Natural killer cell (primary cell): Measurements from ENCODE around the gene MST1. TPM values are rescaled to one million over a fixed set of nuclear protein-coding genes. Genes with fewer than 3 reads are reported as not detected.

ENCODE experiments used
- ATAC-seq, 3 donors: fragments of 150-1000 bp in 2 of 3; fragments of 200-7000 bp in 1 of 3; cut with Tn5 transposase; 1 replicate in 1 of 3; 2 replicates in 2 of 3; pipeline ENCODE4 v1.10.0; 2021; ENCODE audit warnings: mild to moderate bottlenecking in 2 of 3, moderate library complexity in 2 of 3
- DNase-seq, 2 donors: peaks; one replicate each; pipeline versions ENCODE4 v3.0.0 to v3.0.0-alpha.2; 2013 to 2021; ENCODE audit warnings: mixed read lengths in 1 of 2
- H3K27ac ChIP-seq: one replicate; pipeline ENCODE4 v1.5.1; 2013; ENCODE audit warnings: mild to moderate bottlenecking, low read length
- H3K27me3 ChIP-seq: one replicate; pipeline ENCODE4 v1.6.1; 2013; ENCODE audit warnings: low read length; ENCODE audit not compliant: control insufficient read depth, insufficient read depth
- H3K36me3 ChIP-seq: one replicate; pipeline ENCODE4 v1.6.1; 2013; ENCODE audit warnings: low read length; ENCODE audit not compliant: control insufficient read depth, insufficient read depth
- H3K4me1 ChIP-seq: one replicate; pipeline ENCODE4 v1.6.1; 2013; ENCODE audit warnings: low read length; ENCODE audit not compliant: control insufficient read depth, insufficient read depth
- H3K4me3 ChIP-seq: one replicate; pipeline ENCODE4 v1.5.1; 2013; ENCODE audit warnings: low read length
- H3K9me3 ChIP-seq: one replicate; pipeline ENCODE4 v1.6.1; 2013; ENCODE audit warnings: low read length; ENCODE audit not compliant: control insufficient read depth, insufficient read depth
- H3K27ac Mint-ChIP-seq, 2 donors: one replicate each; pipeline ENCODE4 v1.8.0; 2022; ENCODE audit warnings: mild to moderate bottlenecking in 2 of 2, mixed read lengths in 2 of 2, moderate library complexity in 1 of 2
- H3K27me3 Mint-ChIP-seq, 2 donors: one replicate each; pipeline ENCODE4 v1.8.0; 2022; ENCODE audit warnings: low read depth in 2 of 2, mixed read lengths in 2 of 2
- H3K36me3 Mint-ChIP-seq: one replicate; pipeline ENCODE4 v1.8.0; 2022; ENCODE audit warnings: mixed read lengths
- H3K4me1 Mint-ChIP-seq, 2 donors: one replicate each; pipeline ENCODE4 v1.8.0; 2022; ENCODE audit warnings: mixed read lengths in 2 of 2
- H3K4me3 Mint-ChIP-seq: one replicate; pipeline ENCODE4 v1.8.0; 2022; ENCODE audit warnings: mild to moderate bottlenecking, moderate library complexity, mixed read lengths
- H3K9me3 Mint-ChIP-seq, 2 donors: one replicate each; pipeline ENCODE4 v1.8.0; 2022; ENCODE audit warnings: mixed read lengths in 2 of 2
- WGBS: methylation state at CpG from one replicate; pipeline ENCODE4 v1.1.7; 2013; ENCODE audit warnings: missing lambda C conversion rate; ENCODE audit not compliant: insufficient coverage; 5-methylcytosine and 5-hydroxymethylcytosine counted together
- intact Hi-C: fragments of 100-400 bp; cut with micrococcal nuclease; formaldehyde crosslinking; loops from one replicate; pipeline ENCODE4 v1.14.2; 2022
- total RNA-seq, 4 donors: library from RNA; stranded (reverse); fragments of 120-200 nt in 1 of 4; gene quantifications; one replicate each; pipeline versions ENCODE4 v1.2.3 to v1.2.4, GENCODE V29; 2013 to 2022
- TF ChIP-seq, protein P1 (sequence below): fragments of 200-600 bp; IDR thresholded peaks from one replicate; pipeline ENCODE4 v1.8.0; 2022; ENCODE audit warnings: antibody characterized with exemption

Gene MST1
- total RNA-seq, 3 donors from 2014 or later (not counting 1 experiment from before 2014, with no cell fraction given): 9.5 to 19.1 (median 15.2) TPM

DNA sequence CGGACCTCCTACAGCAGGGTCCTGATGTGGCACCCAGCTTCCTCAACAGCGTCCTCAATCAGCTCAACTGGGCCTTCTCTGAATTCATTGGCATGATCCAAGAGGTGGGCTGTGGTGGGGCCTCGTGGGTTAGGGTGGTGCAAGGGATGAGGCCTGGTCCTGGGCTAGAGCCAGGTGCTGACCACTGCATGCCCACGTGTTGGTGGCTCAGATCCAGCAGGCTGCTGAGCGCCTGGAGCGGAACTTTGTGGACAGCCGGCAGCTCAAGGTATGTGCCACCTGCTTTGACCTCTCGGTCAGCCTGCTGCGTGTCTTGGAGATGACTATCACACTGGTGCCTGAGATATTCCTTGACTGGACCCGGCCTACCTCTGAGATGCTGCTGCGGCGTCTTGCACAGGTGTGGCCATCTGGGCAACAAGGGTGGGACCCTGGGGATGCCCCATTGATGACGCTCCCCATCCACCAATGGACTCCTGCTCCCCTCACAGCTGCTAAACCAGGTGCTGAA lies 26.4 kb upstream of the MST1 start:
- Mint-ChIP-seq H3K4me1 (peaks cover 31 to 46% of the 10 kb centered on the region in 2 donors), H3K27ac (no peak overlapping the region), H3K9me3 (no peaks in the 10 kb centered on the region), H3K4me3 (peak overlapping the region; percentile 56), H3K27me3 (no peaks in the 10 kb centered on the region), H3K36me3 (no peaks in the 10 kb centered on the region)
- Histone ChIP-seq H3K9me3 (no peaks in the 10 kb centered on the region), H3K4me1 (peaks cover 53% of the 10 kb centered on the region), H3K4me3 (no peak overlapping the region), H3K27ac (no peak overlapping the region), H3K36me3 (no peaks in the 10 kb centered on the region), H3K27me3 (no peaks in the 10 kb centered on the region)
- DNase-seq (no peak), ATAC-seq (no peak)
- TF ChIP-seq, protein P1, sequence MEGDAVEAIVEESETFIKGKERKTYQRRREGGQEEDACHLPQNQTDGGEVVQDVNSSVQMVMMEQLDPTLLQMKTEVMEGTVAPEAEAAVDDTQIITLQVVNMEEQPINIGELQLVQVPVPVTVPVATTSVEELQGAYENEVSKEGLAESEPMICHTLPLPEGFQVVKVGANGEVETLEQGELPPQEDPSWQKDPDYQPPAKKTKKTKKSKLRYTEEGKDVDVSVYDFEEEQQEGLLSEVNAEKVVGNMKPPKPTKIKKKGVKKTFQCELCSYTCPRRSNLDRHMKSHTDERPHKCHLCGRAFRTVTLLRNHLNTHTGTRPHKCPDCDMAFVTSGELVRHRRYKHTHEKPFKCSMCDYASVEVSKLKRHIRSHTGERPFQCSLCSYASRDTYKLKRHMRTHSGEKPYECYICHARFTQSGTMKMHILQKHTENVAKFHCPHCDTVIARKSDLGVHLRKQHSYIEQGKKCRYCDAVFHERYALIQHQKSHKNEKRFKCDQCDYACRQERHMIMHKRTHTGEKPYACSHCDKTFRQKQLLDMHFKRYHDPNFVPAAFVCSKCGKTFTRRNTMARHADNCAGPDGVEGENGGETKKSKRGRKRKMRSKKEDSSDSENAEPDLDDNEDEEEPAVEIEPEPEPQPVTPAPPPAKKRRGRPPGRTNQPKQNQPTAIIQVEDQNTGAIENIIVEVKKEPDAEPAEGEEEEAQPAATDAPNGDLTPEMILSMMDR: no peak
- WGBS: 82% methylated on average over 13 of the region's 13 CpGs
- intact Hi-C loops: no loop called here

DNA sequence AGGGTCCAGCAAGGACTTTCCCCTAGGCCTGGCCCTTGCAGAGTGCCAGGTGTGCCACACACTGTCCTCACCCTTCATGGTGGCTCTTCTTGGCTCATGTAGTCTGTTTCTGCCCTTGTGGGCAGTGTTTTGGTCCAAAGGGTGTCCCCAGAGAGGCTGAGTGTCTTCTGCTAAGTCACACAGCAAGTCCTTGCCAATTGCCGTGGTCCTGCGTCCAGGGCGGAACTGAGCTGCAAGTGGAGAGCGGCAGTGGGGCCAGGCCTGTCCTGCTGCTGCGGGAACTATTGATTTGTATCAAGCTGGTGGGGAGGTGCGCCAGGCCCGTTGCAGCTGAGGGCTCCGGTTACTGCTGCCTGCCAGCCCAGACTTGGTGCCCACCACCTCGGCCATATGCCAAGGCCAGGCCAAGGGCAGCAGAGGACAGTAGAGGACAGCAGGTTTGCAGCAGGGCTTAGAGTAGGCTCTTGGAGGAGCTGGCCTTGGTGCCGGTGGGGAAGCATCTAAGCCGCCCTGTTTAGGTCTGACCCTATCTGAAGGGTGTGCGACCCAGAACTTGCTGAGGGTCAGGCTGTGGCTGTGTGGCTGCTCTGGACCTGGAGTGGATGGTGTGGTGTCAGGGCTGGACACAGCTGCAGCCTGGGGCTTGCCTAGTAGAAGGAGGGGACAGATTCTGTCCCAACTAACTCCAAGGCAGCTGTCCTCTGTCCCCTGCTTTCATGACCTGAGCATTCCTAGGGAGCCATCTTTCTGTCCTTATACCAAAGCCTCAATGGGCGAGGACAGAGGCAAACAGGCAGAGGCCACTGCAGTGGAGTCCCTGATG lies 25.7 kb upstream of the MST1 start:
- Histone ChIP-seq H3K27me3 (no peaks in the 10 kb centered on the region), H3K36me3 (no peaks in the 10 kb centered on the region), H3K4me1 (peaks cover 47% of the 10 kb centered on the region), H3K9me3 (no peaks in the 10 kb centered on the region), H3K4me3 (no peak overlapping the region), H3K27ac (no peak overlapping the region)
- Mint-ChIP-seq H3K27ac (peak overlapping the region in 1 of 2 donors; percentile 27), H3K4me3 (peak overlapping the region; percentile 56), H3K4me1 (peaks cover 31 to 45% of the 10 kb centered on the region in 2 donors), H3K9me3 (no peaks in the 10 kb centered on the region), H3K36me3 (no peaks in the 10 kb centered on the region), H3K27me3 (no peaks in the 10 kb centered on the region)
- TF ChIP-seq, protein P1: no peak
- WGBS: 92% methylated on average over 13 of the region's 13 CpGs
- ATAC-seq (no peak), DNase-seq (no peak)
- intact Hi-C loops: no loop called here

DNA sequence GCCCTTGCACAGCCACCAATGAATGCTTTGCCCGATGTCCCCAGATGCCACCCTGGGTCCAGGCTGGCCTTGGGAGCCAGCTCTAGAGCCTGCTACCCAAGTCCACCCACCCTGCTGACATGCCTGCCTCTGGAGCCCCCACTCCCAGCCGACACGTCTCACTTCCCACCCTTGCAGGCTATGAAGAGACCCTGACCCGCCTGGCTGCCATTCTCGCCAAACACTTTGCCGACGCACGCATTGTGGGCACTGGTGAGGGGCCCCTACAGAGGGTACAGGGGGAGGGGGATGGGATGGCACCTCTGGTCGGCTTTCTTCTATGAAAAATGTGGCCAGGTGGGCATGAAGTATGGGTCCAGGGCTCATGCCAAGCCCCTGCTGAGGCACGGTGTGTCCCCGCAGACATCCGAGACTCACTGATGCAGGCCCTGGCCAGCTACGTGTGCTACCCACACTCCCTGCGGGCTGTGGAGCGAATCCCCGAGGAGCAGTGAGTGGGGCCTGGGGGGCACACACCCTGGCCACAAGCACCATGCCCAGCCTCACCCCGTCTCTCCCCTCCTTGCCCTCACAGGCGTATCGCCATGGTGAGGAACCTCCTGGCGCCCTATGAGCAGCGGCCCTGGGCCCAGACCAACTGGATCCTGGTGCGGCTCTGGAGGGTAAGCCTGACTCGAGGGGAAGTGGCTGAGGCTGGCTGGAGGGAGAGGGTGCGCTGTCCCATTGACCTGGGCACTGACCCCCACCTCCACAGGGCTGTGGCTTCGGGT lies 24.2 kb upstream of the MST1 start:
- Mint-ChIP-seq H3K27ac (no peak overlapping the region), H3K4me3 (no peak overlapping the region), H3K27me3 (no peaks in the 10 kb centered on the region), H3K4me1 (peaks cover 18 to 31% of the 10 kb centered on the region in 2 donors), H3K9me3 (no peaks in the 10 kb centered on the region), H3K36me3 (no peaks in the 10 kb centered on the region)
- Histone ChIP-seq H3K27ac (no peak overlapping the region), H3K27me3 (no peaks in the 10 kb centered on the region), H3K9me3 (no peaks in the 10 kb centered on the region), H3K4me1 (peaks cover 35% of the 10 kb centered on the region), H3K36me3 (no peaks in the 10 kb centered on the region), H3K4me3 (no peak overlapping the region)
- ATAC-seq (no peak), DNase-seq (no peak)
- intact Hi-C loops: no loop called here
- 83% methylated on average over 25 of the region's 25 CpGs for WGBS
- TF ChIP-seq, protein P1: no peak
